ENCODE data around the gene MAVS.

Gene MAVS

GRCh38 chr20:3846740-3847428 is at the start of gene MAVS:
TSS of gene MAVS (plus strand) at chr20:3846834. CDS start at chr20:3854625, 7,791 bp downstream.
- peak; percentile 82 to 99 (median 89) for DNase-seq
- intact Hi-C loops (cut with DNase I), result loop anchor here (2.0 kb wide), 1 partner anchor 60 kb away; the partner anchor contains the start of gene CENPB

GRCh38 chr20:3797226-3797545 is 49.4 kb upstream of the MAVS start:
- peak in 3 of 10 donors; percentile 33 to 55 (median 54) for DNase-seq
- intact Hi-C loops (cut with DNase I), result no loop called here

- intact Hi-C loops (cut with DNase I), result no loop called here
- peak in 3 of 10 donors; percentile 30 to 50 (median 49) for DNase-seq
These were observed 48.9 kb upstream of the MAVS start for GRCh38 chr20:3797592-3798372.

- DNase-seq, result peak in 4 of 10 donors; percentile 48 to 89 (median 78)
These were observed 48.3 kb upstream of the MAVS start for GRCh38 chr20:3798373-3798768.

GRCh38 chr20:3798908-3799248 is 47.8 kb upstream of the MAVS start:
- peak in 3 of 10 donors; percentile 50 to 79 (median 57) for DNase-seq
- intact Hi-C loops (cut with DNase I), result no loop called here

More at GRCh38 chr20:3798373-3798768, 48.3 kb upstream of the MAVS start:
- intact Hi-C loops (cut with DNase I), result no loop called here

- peak in 3 of 10 donors; percentile 32 to 67 (median 64) for DNase-seq
These were observed 46.3 kb upstream of the MAVS start for GRCh38 chr20:3800256-3800877.

GRCh38 chr20:3800878-3801260 is 45.8 kb upstream of the MAVS start:
- intact Hi-C loops (cut with DNase I), result no loop called here
- peak in 3 of 10 donors; percentile 55 to 81 (median 63) for DNase-seq

More at GRCh38 chr20:3800256-3800877, 46.3 kb upstream of the MAVS start:
- intact Hi-C loops (cut with DNase I), result no loop called here

GRCh38 chr20:3801299-3801698 is 45.3 kb upstream of the MAVS start:
- DNase-seq, result peak in 1 of 10 donors; percentile 25
- intact Hi-C loops (cut with DNase I), result no loop called here

- DNase-seq, result peak in 3 of 10 donors; percentile 58 to 71 (median 60)
- intact Hi-C loops (cut with DNase I), result no loop called here
These were observed 44.8 kb upstream of the MAVS start for GRCh38 chr20:3801846-3802245.

- peak in 3 of 10 donors; percentile 17 to 66 (median 40) for DNase-seq
- intact Hi-C loops (cut with DNase I), result no loop called here
These were observed 44.0 kb upstream of the MAVS start for GRCh38 chr20:3802524-3803239.

- DNase-seq, result peak in 3 of 10 donors; percentile 58 to 68 (median 62)
- intact Hi-C loops (cut with DNase I), result no loop called here
These were observed 43.3 kb upstream of the MAVS start for GRCh38 chr20:3803289-3803688.

- intact Hi-C loops (cut with DNase I), result no loop called here
- DNase-seq, result peak in 3 of 10 donors; percentile 62 to 72 (median 63)
These were observed 42.8 kb upstream of the MAVS start for GRCh38 chr20:3803854-3804253.

GRCh38 chr20:3804254-3804751 is 42.3 kb upstream of the MAVS start:
- intact Hi-C loops (cut with DNase I), result no loop called here
- peak in 3 of 10 donors; percentile 39 to 65 (median 49) for DNase-seq

GRCh38 chr20:3804781-3805180 is 41.9 kb upstream of the MAVS start:
- peak in 3 of 10 donors; percentile 44 to 70 (median 52) for DNase-seq

GRCh38 chr20:3808544-3808943 is 38.1 kb upstream of the MAVS start:
- no peak for DNase-seq
- intact Hi-C loops (cut with DNase I), result no loop called here

More at GRCh38 chr20:3804781-3805180, 41.9 kb upstream of the MAVS start:
- intact Hi-C loops (cut with DNase I), result no loop called here

- intact Hi-C loops (cut with DNase I), result no loop called here
- DNase-seq, result peak; percentile 94 to 99 (median 96)
These were observed 35.0 kb upstream of the MAVS start for GRCh38 chr20:3811467-3812258.

- DNase-seq, result peak in 2 of 10 donors; percentile 26 to 59
- intact Hi-C loops (cut with DNase I), result no loop called here
These were observed 34.4 kb upstream of the MAVS start for GRCh38 chr20:3812259-3812681.

- peak in 3 of 10 donors; percentile 23 to 59 (median 44) for DNase-seq
- intact Hi-C loops (cut with DNase I), result no loop called here
These were observed 33.4 kb upstream of the MAVS start for GRCh38 chr20:3812975-3813847.
